Keratinocyte (primary cell): ENCODE results near the gene DLG2. TPM values are rescaled to one million over a fixed set of nuclear protein-coding genes. Genes with fewer than 3 reads are reported as not detected.

Source experiments
- DNase-seq: peaks from one replicate; pipeline ENCODE4 v3.0.0-alpha.2; 2011; ENCODE audit warnings: low read depth, missing footprints, low spot score
- FAIRE-seq: peaks from 2 replicates; lab custom pipeline; 2011; peaks lifted over from hg19 to GRCh38; lab: Jason Lieb, UNC
- H2AFZ ChIP-seq: 2 replicates; pipeline ENCODE4 v1.6.0; 2012; ENCODE audit warnings: low read length, control low read depth, inconsistent platforms; ENCODE audit not compliant: control insufficient read depth
- H3K27ac ChIP-seq: 2 replicates; pipeline ENCODE4 v1.5.1; 2011; ENCODE audit warnings: low read length; ENCODE audit not compliant: control insufficient read depth, insufficient read depth
- H3K27me3 ChIP-seq: 3 replicates; pipeline ENCODE4 v1.6.0; 2011; ENCODE audit warnings: low read length; ENCODE audit not compliant: control insufficient read depth, insufficient read depth; ENCODE audit errors: extremely low read depth
- H3K36me3 ChIP-seq, 2 experiments: 2 replicates in 1 of 2; 3 replicates in 1 of 2; pipeline ENCODE4 v1.5.1; 2011; ENCODE audit warnings: low read length in 2 of 2, mild to moderate bottlenecking in 1 of 2; ENCODE audit not compliant: control insufficient read depth in 2 of 2, insufficient read depth in 2 of 2; ENCODE audit errors: extremely low read depth in 1 of 2
- H3K4me1 ChIP-seq: 3 replicates; pipeline ENCODE4 v1.5.1; 2011; ENCODE audit warnings: low read length; ENCODE audit not compliant: control insufficient read depth, insufficient read depth; ENCODE audit errors: extremely low read depth
- H3K4me2 ChIP-seq: 3 replicates; pipeline ENCODE4 v1.6.0; 2011; ENCODE audit warnings: low read depth, low read length; ENCODE audit not compliant: control insufficient read depth, insufficient read depth; ENCODE audit errors: extremely low read depth
- H3K4me3 ChIP-seq, 3 experiments: fragments of 200-600 bp in 1 of 3; sonication (generic) in 1 of 3; 2 replicates in 2 of 3; 3 replicates in 1 of 3; pipeline ENCODE4 v1.5.1; 2011 to 2016; ENCODE audit warnings: low read length in 3 of 3, mild to moderate bottlenecking in 3 of 3, control low read depth in 2 of 3, inconsistent platforms in 1 of 3, low read depth in 1 of 3, mixed read lengths in 1 of 3, mixed run types in 1 of 3, moderate library complexity in 1 of 3; ENCODE audit not compliant: control insufficient read depth in 2 of 3, insufficient read depth in 2 of 3; ENCODE audit errors: extremely low read depth in 1 of 3
- H3K79me2 ChIP-seq: 2 replicates; pipeline ENCODE4 v1.6.0; 2012; ENCODE audit warnings: low read length; ENCODE audit not compliant: control insufficient read depth, insufficient read depth
- H3K9ac ChIP-seq: 3 replicates; pipeline ENCODE4 v1.6.0; 2011; ENCODE audit warnings: low read length; ENCODE audit not compliant: control insufficient read depth, insufficient read depth; ENCODE audit errors: extremely low read depth
- H3K9me1 ChIP-seq: 3 replicates; pipeline ENCODE4 v1.6.0; 2011; ENCODE audit warnings: low read length; ENCODE audit not compliant: control insufficient read depth, insufficient read depth; ENCODE audit errors: extremely low read depth
- H3K9me3 ChIP-seq: 2 replicates; pipeline ENCODE4 v1.5.1; 2012; ENCODE audit warnings: low read depth, low read length; ENCODE audit not compliant: control insufficient read depth
- H4K20me1 ChIP-seq: 3 replicates; pipeline ENCODE4 v1.6.0; 2011; ENCODE audit warnings: low read length; ENCODE audit not compliant: control insufficient read depth, insufficient read depth; ENCODE audit errors: extremely low read depth
- CTCF ChIP-seq, 3 experiments: IDR thresholded peaks in 1 of 3; conservative IDR thresholded peaks in 1 of 3; optimal IDR thresholded peaks in 1 of 3; 2 replicates in 2 of 3; 3 replicates in 1 of 3; pipeline versions ENCODE3 to v1.5.1; 2011; ENCODE audit warnings: low read length in 3 of 3, mild to moderate bottlenecking in 3 of 3, moderate library complexity in 2 of 3, control low read depth in 1 of 3, inconsistent platforms in 1 of 3; ENCODE audit not compliant: insufficient read depth in 2 of 3; ENCODE audit errors: extremely low read depth in 1 of 3
- EZH2 ChIP-seq: IDR thresholded peaks from one replicate; pipeline ENCODE4 v1.6.1; 2012; ENCODE audit warnings: inconsistent platforms, mild to moderate bottlenecking, low read length, moderate library complexity
- dilution Hi-C: fragments of 300-500 bp; cut with MboI; formaldehyde crosslinking; loops from one replicate; pipeline ENCODE4 v1.7.0; 2020; ENCODE audit warnings: low sequenced_read_pairs; ENCODE audit not compliant: extremely low pct_ligation_motif_present
- polyA plus RNA-seq, 5 experiments: library from polyadenylated mRNA; depleted of rRNA in 3 of 5; stranded (reverse) in 3 of 5; stranded (forward) in 1 of 5; unstranded in 1 of 5; fragments of >200 nt; gene quantifications; 1 replicate in 1 of 5; 2 replicates in 3 of 5; 3 replicates in 1 of 5; pipeline versions ENCODE4 v1.2.1 to v1.2.3, GENCODE V29; 2011 to 2012; ENCODE audit warnings: missing spikeins in 2 of 5, low read depth in 1 of 5, low replicate concordance in 1 of 5

Gene DLG2
- polyA plus RNA-seq, 1 donor (not counting 4 experiments of a cell fraction or from before 2014, with no cell fraction given): 0.55 TPM

GRCh38 chr11:84163116-84163515, 1464.0 kb downstream of the DLG2 start:
- Histone ChIP-seq H3K36me3 (no peaks in the 10 kb centered on the region), H3K4me3 (no peak overlapping the region), H3K9me3 (no peaks in the 10 kb centered on the region), H3K4me2 (no peak overlapping the region), H3K79me2 (no peaks in the 10 kb centered on the region), H3K9me1 (no peaks in the 10 kb centered on the region), H2AFZ (no peak overlapping the region), H4K20me1 (no peaks in the 10 kb centered on the region), H3K27ac (no peak overlapping the region), H3K27me3 (no peaks in the 10 kb centered on the region), H3K9ac (no peak overlapping the region), H3K4me1 (no peaks in the 10 kb centered on the region)
- DNase-seq (no peak), FAIRE-seq (no peak)
- dilution Hi-C loops: no loop called here
- TF ChIP-seq CTCF (optimal IDR thresholded peaks at IDR 0.05 in 1 of 3, IDR thresholded peaks at IDR 0.05 in 1 of 3, conservative IDR thresholded peaks at IDR 0.05 in 1 of 3; ENCODE audit: extremely low read depth in 1 of 3, insufficient read depth in 2 of 3, low read length in 3 of 3): no peak
- no peak for TF ChIP-seq EZH2

GRCh38 chr11:84157639-84158038, 1469.5 kb downstream of the DLG2 start:
- no peaks in the 10 kb centered on the region for H3K36me3 ChIP-seq
- no peaks in the 10 kb centered on the region for H3K4me1 ChIP-seq
- DNase-seq: no peak
- TF ChIP-seq EZH2 (no peak), CTCF (optimal IDR thresholded peaks at IDR 0.05 in 1 of 3, IDR thresholded peaks at IDR 0.05 in 1 of 3, conservative IDR thresholded peaks at IDR 0.05 in 1 of 3; ENCODE audit: extremely low read depth in 1 of 3, insufficient read depth in 2 of 3, low read length in 3 of 3) (no peak)
- no peak overlapping the region for H3K4me2 ChIP-seq
- no peak for FAIRE-seq
- H3K27ac ChIP-seq: no peak overlapping the region
- H3K79me2 ChIP-seq: no peaks in the 10 kb centered on the region
- H4K20me1 ChIP-seq: no peaks in the 10 kb centered on the region
- no peak overlapping the region for H2AFZ ChIP-seq
- H3K27me3 ChIP-seq: no peaks in the 10 kb centered on the region
- no peak overlapping the region for H3K4me3 ChIP-seq
- H3K9me1 ChIP-seq: no peaks in the 10 kb centered on the region
- no peak overlapping the region for H3K9ac ChIP-seq
- no peaks in the 10 kb centered on the region for H3K9me3 ChIP-seq
- dilution Hi-C loops: no loop called here
